Suprapubic skin (tissue), 4 donors: ENCODE results near the gene PLEKHG3.

Source experiments
- EP300 ChIP-seq: sonication (generic); formaldehyde crosslinking; IDR thresholded peaks from one replicate; pipeline ENCODE4 v1.6.1; 2017; ENCODE audit warnings: antibody characterized with exemption
- POLR2A ChIP-seq, 2 donors: fragments of 450-650 bp; IDR thresholded peaks; one replicate each; pipeline ENCODE4 v1.6.1; 2017; ENCODE audit warnings: antibody characterized with exemption in 2 of 2, mild to moderate bottlenecking in 2 of 2, moderate library complexity in 2 of 2
- POLR2AphosphoS5 ChIP-seq, 3 donors: sonication (generic); formaldehyde crosslinking; IDR thresholded peaks; one replicate each; pipeline ENCODE4 v1.6.1; 2017; ENCODE audit warnings: antibody characterized with exemption in 3 of 3
- TF ChIP-seq, protein P1 (sequence below), 2 donors: fragments of 200-600 bp in 1 of 2; fragments of 450-650 bp in 1 of 2; sonication (generic) in 1 of 2; IDR thresholded peaks; one replicate each; pipeline ENCODE4 v1.5.1; 2016 to 2019; ENCODE audit warnings: antibody characterized with exemption in 2 of 2, mild to moderate bottlenecking in 1 of 2, moderate library complexity in 1 of 2

DNA sequence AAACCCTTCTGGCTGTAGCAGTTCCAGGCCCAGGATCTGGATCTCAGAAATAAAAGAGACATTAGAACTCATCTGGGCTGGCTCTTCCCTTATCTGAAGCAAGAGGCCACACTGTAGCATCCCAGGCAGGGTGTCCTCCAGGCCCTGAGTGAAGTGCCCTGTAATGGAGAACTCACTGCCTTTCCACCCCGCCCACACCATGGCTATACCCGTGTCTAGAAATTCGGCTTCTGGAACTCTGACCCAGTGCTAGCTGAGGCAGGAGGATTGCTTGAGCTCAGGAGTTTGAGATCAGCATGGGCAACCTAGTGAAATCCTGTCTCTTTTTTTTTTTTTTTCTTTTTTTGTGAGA lies 23.5 kb upstream of the PLEKHG3 start:
- TF ChIP-seq, protein P1, sequence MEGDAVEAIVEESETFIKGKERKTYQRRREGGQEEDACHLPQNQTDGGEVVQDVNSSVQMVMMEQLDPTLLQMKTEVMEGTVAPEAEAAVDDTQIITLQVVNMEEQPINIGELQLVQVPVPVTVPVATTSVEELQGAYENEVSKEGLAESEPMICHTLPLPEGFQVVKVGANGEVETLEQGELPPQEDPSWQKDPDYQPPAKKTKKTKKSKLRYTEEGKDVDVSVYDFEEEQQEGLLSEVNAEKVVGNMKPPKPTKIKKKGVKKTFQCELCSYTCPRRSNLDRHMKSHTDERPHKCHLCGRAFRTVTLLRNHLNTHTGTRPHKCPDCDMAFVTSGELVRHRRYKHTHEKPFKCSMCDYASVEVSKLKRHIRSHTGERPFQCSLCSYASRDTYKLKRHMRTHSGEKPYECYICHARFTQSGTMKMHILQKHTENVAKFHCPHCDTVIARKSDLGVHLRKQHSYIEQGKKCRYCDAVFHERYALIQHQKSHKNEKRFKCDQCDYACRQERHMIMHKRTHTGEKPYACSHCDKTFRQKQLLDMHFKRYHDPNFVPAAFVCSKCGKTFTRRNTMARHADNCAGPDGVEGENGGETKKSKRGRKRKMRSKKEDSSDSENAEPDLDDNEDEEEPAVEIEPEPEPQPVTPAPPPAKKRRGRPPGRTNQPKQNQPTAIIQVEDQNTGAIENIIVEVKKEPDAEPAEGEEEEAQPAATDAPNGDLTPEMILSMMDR (IDR thresholded peaks at IDR 0.05): no peak
- TF ChIP-seq POLR2A (IDR thresholded peaks at IDR 0.05) (no peak), EP300 (no peak), POLR2AphosphoS5 (IDR thresholded peaks at IDR 0.05) (no peak)
